Gastrocnemius medialis (tissue), 4 donors: ENCODE results near the gene DGCR2.
"Not testable (repeated sequence)": the region's sequence is repeated elsewhere in the genome, so short reads cannot be mapped to it uniquely, and the experiment has no call there.

Experiments
- CTCF ChIP-seq, 5 experiments: fragments of 450-650 bp in 3 of 5; fragments of 200-600 bp in 2 of 5; sonication (generic) in 2 of 5; IDR thresholded peaks in 4 of 5; conservative IDR thresholded peaks in 1 of 5; 1 replicate in 4 of 5; 2 replicates in 1 of 5; pipeline ENCODE4 v1.5.1; 2016 to 2019; ENCODE audit warnings: antibody characterized with exemption in 5 of 5, mild to moderate bottlenecking in 3 of 5, moderate library complexity in 3 of 5
- POLR2A ChIP-seq, 2 donors: fragments of 450-650 bp; IDR thresholded peaks; one replicate each; pipeline ENCODE4 v1.6.1; 2017; ENCODE audit warnings: antibody characterized with exemption in 2 of 2, mild to moderate bottlenecking in 2 of 2, moderate library complexity in 2 of 2

GRCh38 chr22:19084126-19084525, 38.1 kb downstream of the DGCR2 start:
- TF ChIP-seq CTCF (IDR thresholded peaks at IDR 0.05 in 4 of 5, conservative IDR thresholded peaks at IDR 0.05 in 1 of 5); POLR2A (IDR thresholded peaks at IDR 0.05): not testable (repeated sequence)
